Measurements from ENCODE around the gene PIANP.

Gene PIANP

GRCh38 chr12:6664902-6665301 lies 35.7 kb downstream of the PIANP start:
- FAIRE-seq: no peak

- FAIRE-seq: peak; percentile 92
These were observed 37.5 kb downstream of the PIANP start, which contains the start of gene ING4 for GRCh38 chr12:6662906-6663742. TSS of gene ING4 (minus strand) at chr12:6663119. CDS start at chr12:6663101, 18 bp downstream.

- no peak for FAIRE-seq
These were observed 38.1 kb downstream of the PIANP start for GRCh38 chr12:6662602-6662905.

GRCh38 chr12:6653987-6654386 lies 46.6 kb downstream of the PIANP start:
- no peak for FAIRE-seq

GRCh38 chr12:6653342-6653741 lies 47.3 kb downstream of the PIANP start:
- no peak for FAIRE-seq

- FAIRE-seq: no peak
These were observed 48.2 kb downstream of the PIANP start for GRCh38 chr12:6652391-6652790.

GRCh38 chr12:6650832-6651231 lies 49.8 kb downstream of the PIANP start:
- no peak for FAIRE-seq

- FAIRE-seq: no peak
These were observed 53.5 kb downstream of the PIANP start, which contains the start of gene ACRBP for GRCh38 chr12:6647083-6647604. TSS of gene ACRBP (minus strand) at chr12:6647432. CDS start at chr12:6647366, 66 bp downstream.

- FAIRE-seq: no peak
These were observed 54.1 kb downstream of the PIANP start for GRCh38 chr12:6646276-6647082.

GRCh38 chr12:6644903-6645302 lies 55.7 kb downstream of the PIANP start:
- no peak for FAIRE-seq

- FAIRE-seq: no peak
These were observed 56.4 kb downstream of the PIANP start for GRCh38 chr12:6644257-6644596.

Measured in colon (tissue), 2 donors.